Loucy (cell line): ENCODE results near the gene MGAT5.

Experiments used
- H2AFZ ChIP-seq: fragments of 200-600 bp; sonication (generic); 2 replicates; pipeline ENCODE4 v1.6.0; 2016; ENCODE audit warnings: antibody characterized with exemption, mild to moderate bottlenecking, low read length, moderate library complexity
- H3F3A ChIP-seq: fragments of 200-600 bp; 2 replicates; pipeline ENCODE4 v1.6.0; 2016; ENCODE audit warnings: antibody characterized with exemption, low read depth, mild to moderate bottlenecking
- H3K27me3 ChIP-seq: fragments of 200-600 bp; sonication (generic); 2 replicates; pipeline ENCODE4 v1.6.1; 2014; ENCODE audit warnings: low read length, mild to moderate bottlenecking; ENCODE audit not compliant: insufficient read depth, poor library complexity, severe bottlenecking
- H3K36me3 ChIP-seq: fragments of 200-600 bp; sonication (generic); 2 replicates; pipeline ENCODE4 v1.6.1; 2016; ENCODE audit warnings: low read length; ENCODE audit not compliant: insufficient read depth
- H3K4me1 ChIP-seq: fragments of 200-600 bp; sonication (generic); 2 replicates; pipeline ENCODE4 v1.5.1; 2014; ENCODE audit warnings: low read length, mild to moderate bottlenecking; ENCODE audit not compliant: insufficient read depth, poor library complexity, severe bottlenecking
- H3K4me2 ChIP-seq: fragments of 200-600 bp; sonication (generic); 2 replicates; pipeline ENCODE4 v1.6.0; 2014; ENCODE audit warnings: antibody characterized with exemption, low read length, low read depth, mild to moderate bottlenecking; ENCODE audit not compliant: poor library complexity, severe bottlenecking
- H3K4me3 ChIP-seq: fragments of 200-600 bp; sonication (generic); 2 replicates; pipeline ENCODE4 v1.5.1; 2014; ENCODE audit warnings: low read length, mild to moderate bottlenecking, mixed read lengths; ENCODE audit not compliant: poor library complexity, severe bottlenecking
- H3K79me2 ChIP-seq: fragments of 200-600 bp; sonication (generic); 2 replicates; pipeline ENCODE4 v1.6.1; 2014; ENCODE audit warnings: low read length; ENCODE audit not compliant: insufficient read depth
- H3K9ac ChIP-seq: fragments of 200-600 bp; sonication (generic); 2 replicates; pipeline ENCODE4 v1.6.0; 2014; ENCODE audit warnings: mild to moderate bottlenecking, low read depth, low read length, moderate library complexity; ENCODE audit not compliant: poor library complexity, severe bottlenecking
- H3K9me2 ChIP-seq: fragments of 200-600 bp; sonication (generic); replicated peaks from 2 replicates; pipeline ENCODE4 v1.6.1; 2016; ENCODE audit warnings: low read depth, low read length, mixed read lengths
- H3K9me3 ChIP-seq: fragments of 200-600 bp; sonication (generic); 2 replicates; pipeline ENCODE4 v1.6.1; 2014; ENCODE audit warnings: mild to moderate bottlenecking, antibody characterized with exemption, low read length, low read depth; ENCODE audit not compliant: insufficient read depth
- H4K20me1 ChIP-seq: fragments of 200-600 bp; sonication (generic); 2 replicates; pipeline ENCODE4 v1.6.0; 2014; ENCODE audit warnings: antibody characterized with exemption, low read length, mild to moderate bottlenecking; ENCODE audit not compliant: insufficient read depth, poor library complexity, severe bottlenecking
- CTCF ChIP-seq: fragments of 200-600 bp; sonication (generic); conservative IDR thresholded peaks from 2 replicates; pipeline ENCODE4 v1.5.1; 2014; ENCODE audit warnings: mild to moderate bottlenecking, antibody characterized with exemption, low read length
- EZH2phosphoT487 ChIP-seq: fragments of 200-600 bp; IDR thresholded peaks from 2 replicates; pipeline ENCODE4 v1.6.1; 2018; ENCODE audit warnings: antibody characterized with exemption, mild to moderate bottlenecking, moderate library complexity, borderline replicate concordance

Gene MGAT5

GRCh38 chr2:134411279-134411827 lies 157.5 kb downstream of the MGAT5 start:
- no peaks in the 10 kb centered on the region for H3K27me3 ChIP-seq
- peaks cover 4% of the 10 kb centered on the region; the same call in 1 of the 2 replicates for H3K79me2 ChIP-seq
- peaks cover 12% of the 10 kb centered on the region; the same call in 1 of the 2 replicates for H3F3A ChIP-seq
- no peak for TF ChIP-seq EZH2phosphoT487
- TF ChIP-seq CTCF, result no peak
- H3K4me1 ChIP-seq, result peaks cover 59% of the 10 kb centered on the region
- H3K4me3 ChIP-seq, result peak overlapping the region; percentile 49
- no peaks in the 10 kb centered on the region for H3K9me3 ChIP-seq
- H3K4me2 ChIP-seq, result peak overlapping the region; percentile 69
- H2AFZ ChIP-seq, result 0 out of 2 replicates have a peak overlapping the region, but pooled peaks have one; percentile 33
- no peaks in the 10 kb centered on the region for H3K9me2 ChIP-seq
- peaks cover 33% of the 10 kb centered on the region; the same call in 1 of the 2 replicates for H3K36me3 ChIP-seq
- H3K9ac ChIP-seq, result peak overlapping the region; percentile 46
- no peaks in the 10 kb centered on the region for H4K20me1 ChIP-seq

DNA sequence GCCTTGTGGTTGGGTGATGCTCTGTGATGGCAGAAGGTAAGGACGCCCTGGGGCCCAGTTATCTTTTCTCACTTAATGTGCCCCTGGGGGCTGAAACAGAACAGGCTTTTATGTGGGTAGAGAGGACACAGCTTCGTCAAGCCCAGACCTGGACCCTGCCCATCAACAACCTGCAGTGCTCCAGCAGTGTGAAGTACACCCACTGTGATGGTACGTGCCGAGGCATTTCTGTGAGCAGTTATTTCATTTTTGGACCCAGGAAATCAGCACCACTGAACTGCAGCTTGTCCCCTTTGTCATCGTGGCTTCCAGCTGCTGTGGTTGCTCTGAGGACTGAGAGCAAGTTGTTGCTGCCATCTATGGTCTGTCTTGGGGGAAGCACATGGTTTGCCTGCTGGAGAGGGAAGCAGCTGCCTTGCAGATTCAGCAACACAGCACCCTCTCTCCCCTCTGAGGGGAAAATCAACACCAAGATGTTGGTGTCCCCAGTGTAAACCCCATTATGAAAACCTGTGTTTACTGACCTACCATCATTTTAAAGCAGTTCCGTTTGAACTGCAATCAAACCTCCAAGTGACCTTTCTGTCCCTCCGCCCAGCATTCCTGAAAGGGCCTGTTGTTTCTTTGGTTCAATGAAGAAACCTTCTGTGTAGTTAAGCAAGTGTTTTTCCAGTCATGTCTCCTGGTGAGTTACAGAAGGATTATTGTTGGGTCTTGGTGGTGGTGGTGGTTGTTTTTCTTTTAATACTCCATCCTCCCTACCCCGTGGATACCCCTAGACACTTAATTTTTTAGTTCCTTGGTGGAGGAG lies 158.2 kb downstream of the MGAT5 start:
- Histone ChIP-seq H3K9ac (peak overlapping the region; percentile 46), H3K79me2 (peaks cover 4% of the 10 kb centered on the region; the same call in 1 of the 2 replicates), H3K9me3 (no peaks in the 10 kb centered on the region), H3K36me3 (peaks cover 33% of the 10 kb centered on the region; the same call in 1 of the 2 replicates), H3K27me3 (no peaks in the 10 kb centered on the region), H3K4me2 (peak overlapping the region; percentile 69), H2AFZ (0 out of 2 replicates have a peak overlapping the region, but pooled peaks have one; percentile 33), H3K4me3 (peak overlapping the region; percentile 49), H3K9me2 (no peaks in the 10 kb centered on the region), H3K4me1 (peaks cover 54% of the 10 kb centered on the region), H3F3A (peaks cover 12% of the 10 kb centered on the region; the same call in 1 of the 2 replicates), H4K20me1 (no peaks in the 10 kb centered on the region)
- TF ChIP-seq EZH2phosphoT487 (no peak), CTCF (peak; percentile 86)

- TF ChIP-seq CTCF, result no peak
- TF ChIP-seq EZH2phosphoT487, result no peak
- H3K9me3 ChIP-seq, result no peaks in the 10 kb centered on the region
- peak overlapping the region; percentile 46 for H3K9ac ChIP-seq
- H3F3A ChIP-seq, result peaks cover 12% of the 10 kb centered on the region; the same call in 1 of the 2 replicates
- peak overlapping the region; percentile 69 for H3K4me2 ChIP-seq
- H4K20me1 ChIP-seq, result no peaks in the 10 kb centered on the region
- H3K36me3 ChIP-seq, result peaks cover 32% of the 10 kb centered on the region; the same call in 1 of the 2 replicates
- H3K4me3 ChIP-seq, result peak overlapping the region; percentile 25
- H3K9me2 ChIP-seq, result no peaks in the 10 kb centered on the region
- H3K27me3 ChIP-seq, result no peaks in the 10 kb centered on the region
- H3K4me1 ChIP-seq, result peaks cover 50% of the 10 kb centered on the region
- no peak overlapping the region for H2AFZ ChIP-seq
- H3K79me2 ChIP-seq, result peaks cover 4% of the 10 kb centered on the region; the same call in 1 of the 2 replicates
Observed at GRCh38 chr2:134412639-134412999, 158.7 kb downstream of the MGAT5 start.
